HG03039 (cell line): ENCODE results near the gene TPRX1.
"Not testable (repeated sequence)": the region's sequence is repeated elsewhere in the genome, so short reads cannot be mapped to it uniquely, and the experiment has no call there.

ENCODE experiments used
- ATAC-seq: cut with Tn5 transposase; IDR thresholded peaks from one replicate; pipeline ENCODE4 v1.9.1; 2021; ENCODE audit warnings: mild to moderate bottlenecking, moderate library complexity; ENCODE audit not compliant: unreplicated experiment

The TPRX1 gene

DNA sequence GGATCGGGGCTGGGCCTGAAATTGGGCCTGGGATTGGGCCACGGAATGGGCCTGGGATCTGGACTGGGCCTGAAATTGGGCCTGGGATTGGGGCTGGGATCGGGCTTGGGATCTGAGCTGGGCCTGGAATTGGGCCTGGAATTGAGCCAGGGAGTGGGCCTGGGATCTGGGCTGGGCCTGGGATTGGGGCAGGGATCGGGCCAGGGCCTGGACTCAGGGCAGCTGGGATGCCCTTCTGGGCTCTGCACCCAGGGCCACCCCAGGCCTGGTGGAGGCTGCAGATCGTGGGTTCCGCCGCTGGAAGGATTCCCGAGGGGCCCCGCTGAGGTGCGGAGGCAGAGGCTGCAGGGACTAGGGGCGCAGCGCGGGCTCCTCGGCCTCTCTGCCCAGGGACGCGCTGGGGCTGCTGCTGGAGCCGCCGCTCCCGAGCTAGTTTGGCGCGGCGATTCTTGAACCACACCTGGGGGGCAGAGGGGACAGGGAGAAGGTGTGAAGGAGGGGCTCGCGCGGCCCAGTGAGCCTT is 1.8 kb downstream of the TPRX1 start:
- no peak for ATAC-seq

DNA sequence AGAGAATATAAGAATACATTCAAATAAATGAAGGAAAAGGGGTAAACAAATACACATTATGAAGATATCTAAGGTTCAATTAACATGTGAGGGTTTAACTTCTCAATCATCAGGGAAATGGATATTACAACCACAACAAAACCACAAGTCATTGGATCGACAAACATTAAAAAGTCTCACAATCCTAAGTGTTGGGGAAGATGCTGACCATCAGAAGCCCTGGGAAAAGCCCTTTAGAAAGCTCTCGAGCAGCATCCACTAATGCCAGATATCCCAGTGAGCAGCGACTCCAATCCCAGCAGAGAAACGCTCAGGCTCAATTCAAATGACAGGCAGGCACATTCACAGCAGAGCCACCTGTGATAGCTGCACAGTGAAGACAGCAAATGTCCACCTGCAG is 3.1 kb downstream of the TPRX1 start:
- ATAC-seq = no peak

DNA sequence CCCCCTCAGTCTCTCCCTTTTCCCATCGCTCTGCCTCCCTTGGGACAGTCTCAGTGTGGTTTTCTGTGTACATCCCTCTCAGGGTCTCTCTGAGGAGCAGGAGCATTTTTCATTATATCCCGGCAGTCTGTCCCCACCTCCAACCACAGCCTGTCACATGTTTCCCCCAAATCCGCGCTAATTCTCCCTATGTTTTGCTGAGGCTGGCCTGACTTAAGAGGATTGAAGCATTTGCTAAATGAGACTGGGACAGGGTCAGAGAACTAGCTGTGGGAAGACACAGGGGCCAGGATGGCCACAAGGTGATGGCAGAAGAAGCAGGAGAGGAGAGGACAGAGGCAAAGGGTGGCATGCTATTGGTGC is 5.5 kb downstream of the TPRX1 start:
- no peak for ATAC-seq

DNA sequence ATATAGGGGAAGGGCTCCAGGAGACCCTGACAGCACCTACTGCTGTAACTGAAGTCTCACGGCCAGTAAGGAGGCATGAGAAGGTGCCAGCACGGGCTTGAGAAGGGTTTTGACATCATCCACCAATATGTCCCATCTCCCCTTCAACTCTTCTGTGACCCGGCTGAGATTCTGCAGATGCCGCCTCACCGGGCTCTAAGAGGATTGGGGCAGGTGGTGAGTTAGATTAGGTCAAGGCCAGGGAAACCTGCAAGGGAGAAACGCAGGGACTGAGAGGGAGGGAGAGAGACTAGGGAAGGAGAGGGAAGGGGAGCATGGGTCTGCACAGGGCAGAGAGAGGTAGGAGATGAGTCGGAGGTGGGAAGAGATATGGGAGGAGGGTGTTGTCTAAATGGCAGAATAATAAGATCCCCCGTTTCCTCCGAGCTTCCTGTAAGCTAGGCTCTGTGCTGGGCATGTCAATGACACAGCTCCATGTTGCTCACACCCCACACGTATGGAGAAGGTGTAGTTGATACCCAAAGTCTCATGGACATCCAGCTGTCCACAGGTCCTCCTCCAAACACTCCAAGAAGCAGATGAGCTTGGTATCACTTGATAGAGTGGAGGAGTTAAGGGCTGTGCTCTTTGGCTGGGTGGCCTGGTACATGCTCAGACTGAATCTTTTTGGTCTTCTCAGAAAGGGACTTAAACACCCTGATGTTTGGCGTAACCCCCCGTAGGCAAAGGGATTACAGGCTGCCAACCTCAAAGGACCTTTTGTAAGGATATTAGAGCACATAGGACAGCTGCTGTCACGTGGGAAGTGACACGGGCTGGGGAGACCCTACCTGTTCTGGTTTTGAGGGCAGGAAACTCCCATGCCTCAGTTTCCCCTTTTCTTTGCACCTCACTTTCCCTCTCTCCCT is 6.1 kb downstream of the TPRX1 start:
- no peak for ATAC-seq

DNA sequence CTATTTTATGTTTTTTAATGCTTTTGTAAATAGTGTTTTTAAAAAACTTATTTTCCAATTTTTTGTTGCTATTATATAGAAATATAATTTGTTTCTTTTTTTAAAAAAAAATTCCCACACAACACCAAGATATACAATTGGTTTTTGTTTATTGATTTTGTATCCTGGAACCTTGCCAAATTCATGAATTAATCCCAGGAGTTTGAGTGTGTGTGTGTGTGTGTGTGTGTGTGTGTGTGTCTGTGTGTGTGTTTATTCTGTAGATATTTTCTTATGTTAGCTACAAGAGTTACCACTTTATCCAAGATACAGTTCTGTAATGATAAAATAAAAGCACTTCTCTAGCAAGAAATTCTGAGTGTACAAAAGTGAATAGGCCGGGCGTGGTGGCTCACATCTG is 7.6 kb downstream of the TPRX1 start:
- no peak for ATAC-seq

DNA sequence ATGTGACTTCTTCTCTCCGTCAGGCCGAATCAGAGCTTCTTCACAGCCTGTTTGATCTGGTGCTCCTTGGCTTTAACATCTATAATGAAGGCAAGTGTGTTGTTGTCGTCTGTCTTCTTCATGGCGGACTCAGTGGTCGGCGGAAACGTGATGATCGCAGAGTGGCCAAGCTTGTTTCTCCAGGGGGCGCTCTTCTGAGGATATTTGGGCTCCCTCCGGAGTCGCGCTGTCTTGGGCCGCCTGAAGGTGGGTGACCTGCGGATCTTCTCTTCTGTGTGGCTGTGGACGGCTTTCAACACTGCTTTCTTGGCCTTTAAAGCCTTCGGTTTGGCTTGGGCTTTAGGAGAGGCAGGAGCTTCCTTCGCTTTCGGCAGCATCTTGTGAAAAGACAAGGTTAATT is 9.8 kb downstream of the TPRX1 start:
- ATAC-seq = no peak

DNA sequence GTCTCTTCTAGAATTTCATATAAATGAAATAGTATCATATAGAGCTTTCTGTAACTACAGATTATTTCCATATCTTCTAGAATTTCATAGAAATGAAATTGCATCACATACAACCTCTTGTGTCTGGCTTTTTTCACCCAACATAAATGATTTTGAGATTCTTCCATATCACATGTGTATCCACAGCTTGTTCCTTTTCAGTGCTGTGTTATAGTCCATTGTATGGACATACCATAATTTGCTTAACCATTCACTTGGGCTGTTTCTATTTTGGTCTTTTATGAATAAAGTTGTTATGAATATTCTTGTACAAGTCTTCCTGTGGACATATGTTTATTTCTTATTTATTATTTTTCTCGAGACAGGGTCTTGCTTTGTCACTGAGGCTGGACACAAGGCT is 11.7 kb downstream of the TPRX1 start:
- no peak for ATAC-seq

DNA sequence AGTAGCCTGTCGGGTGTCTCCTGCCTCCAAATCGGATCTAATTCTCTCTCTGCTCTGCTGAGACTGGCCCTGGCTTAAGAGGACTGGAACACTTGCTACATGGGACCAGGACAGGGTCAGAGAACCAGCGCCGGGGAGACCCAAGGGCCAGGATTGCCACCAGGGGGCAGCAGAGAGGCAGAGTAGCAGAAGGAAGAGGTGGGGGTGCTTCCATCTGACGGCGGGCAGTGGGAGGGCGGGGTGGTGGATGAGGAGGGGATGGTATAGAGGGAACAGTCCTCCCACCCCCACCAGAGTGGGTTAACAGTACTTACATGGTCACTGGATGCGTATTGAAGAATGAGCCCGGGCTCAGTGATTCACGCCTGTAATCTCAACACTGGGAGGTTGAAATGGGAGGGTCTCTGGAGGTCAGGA is 13.9 kb downstream of the TPRX1 start:
- ATAC-seq = no peak

DNA sequence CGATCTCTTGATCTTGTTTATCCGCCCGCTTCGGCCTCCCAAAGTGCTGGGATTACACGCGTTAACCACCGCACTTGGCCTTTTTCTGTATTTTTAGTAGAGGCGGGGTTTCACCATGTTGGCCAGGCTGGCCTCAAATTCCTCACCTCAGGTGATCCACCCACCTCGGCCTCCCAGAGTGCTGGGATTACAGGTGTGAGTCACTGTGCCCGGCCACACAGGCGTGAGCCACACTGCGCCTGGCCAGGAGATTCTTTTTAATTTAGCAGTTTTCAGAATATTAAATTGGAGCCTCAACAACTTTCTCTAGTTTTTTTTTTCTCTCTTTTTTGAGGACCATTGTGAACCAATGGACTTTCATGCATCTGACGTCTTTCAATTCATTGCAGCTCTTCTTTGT is 14.5 kb downstream of the TPRX1 start:
- ATAC-seq = not testable (repeated sequence)

DNA sequence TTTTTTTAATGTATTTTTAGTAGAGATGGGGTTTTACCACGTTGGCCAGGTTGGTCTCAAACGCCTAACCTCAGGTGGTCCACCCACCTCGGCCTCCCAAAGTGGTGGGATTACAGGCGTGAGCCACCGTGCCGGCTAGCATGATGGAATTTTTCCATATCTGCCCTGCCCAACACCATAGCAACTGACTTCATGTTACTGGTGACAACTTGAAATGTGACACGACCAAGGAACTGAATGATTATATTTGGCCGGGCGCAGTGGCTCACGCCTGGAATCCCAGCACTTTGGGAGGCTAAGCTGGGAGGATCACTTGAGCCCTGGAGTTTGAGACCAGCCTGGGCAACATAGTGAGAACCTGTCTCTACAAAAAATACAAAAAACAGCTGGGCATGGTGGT is 17.0 kb downstream of the TPRX1 start:
- ATAC-seq = not testable (repeated sequence)

DNA sequence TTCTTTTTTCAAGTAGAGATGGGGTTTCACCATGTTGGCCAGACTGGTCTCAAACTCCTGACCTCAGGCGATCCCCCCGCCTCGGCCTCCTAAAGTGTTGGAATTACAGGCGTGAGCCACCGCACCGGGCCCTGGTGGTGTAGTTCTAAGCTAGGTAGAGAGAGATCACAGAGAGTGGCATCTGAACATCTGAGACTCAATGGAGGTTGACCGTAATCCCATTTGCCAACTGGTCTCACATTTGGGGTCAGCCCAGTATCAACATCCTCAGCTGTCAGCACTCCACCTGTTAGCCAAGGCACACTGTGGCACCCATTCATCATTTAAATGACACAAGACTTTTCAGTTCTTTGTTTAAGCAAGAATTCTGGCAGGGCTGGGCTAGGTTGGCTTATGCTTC is 17.8 kb downstream of the TPRX1 start:
- no peak for ATAC-seq

DNA sequence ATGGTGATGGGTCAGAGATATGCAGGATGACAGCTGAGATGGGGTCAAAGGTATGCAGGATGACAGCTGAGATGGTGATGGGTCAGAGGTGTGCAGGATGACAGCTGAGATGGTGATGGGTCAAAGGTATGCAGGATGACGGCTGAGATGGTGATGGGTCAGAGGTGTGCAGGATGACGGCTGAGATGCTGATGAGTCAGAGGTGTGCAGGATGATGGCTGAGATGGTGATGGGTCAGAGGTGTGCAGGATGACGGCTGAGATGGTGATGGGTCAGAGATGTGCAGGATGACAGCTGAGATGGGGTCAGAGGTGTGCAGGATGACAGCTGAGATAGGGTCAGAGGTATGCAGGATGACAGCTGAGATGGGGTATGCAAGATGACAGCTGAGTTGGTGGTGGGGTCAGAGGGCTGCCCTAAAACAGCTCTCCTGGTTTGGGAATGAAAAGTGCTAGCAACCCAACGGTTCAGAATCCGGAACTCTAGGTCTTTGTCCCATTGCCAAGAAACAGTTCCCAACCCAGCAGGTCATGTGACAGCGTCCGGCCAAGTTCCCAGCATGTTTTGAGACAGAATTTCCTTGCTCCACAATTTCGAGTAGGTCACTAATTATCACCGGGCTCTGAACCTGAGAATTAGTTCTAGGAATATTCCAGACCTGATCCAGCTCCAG is 22.6 kb downstream of the TPRX1 start:
- ATAC-seq = no peak

DNA sequence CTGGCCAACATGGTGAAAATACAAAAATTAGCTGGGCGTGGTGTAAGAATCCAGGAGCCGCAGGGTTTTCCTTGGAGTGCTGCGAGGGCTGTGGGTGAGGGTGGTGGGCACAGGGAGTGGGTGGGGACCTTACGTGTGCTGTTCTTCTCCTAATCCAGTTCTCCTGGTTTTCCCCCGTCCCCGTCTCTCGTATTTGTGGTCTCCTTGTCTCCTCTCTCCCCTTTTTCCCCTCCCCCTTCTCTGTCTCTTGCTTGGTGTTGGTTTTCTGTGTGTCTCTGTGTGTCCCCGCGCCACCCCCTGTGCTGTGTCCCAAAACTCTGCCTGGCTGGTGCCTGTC is 24.2 kb downstream of the TPRX1 start:
- ATAC-seq = no peak

DNA sequence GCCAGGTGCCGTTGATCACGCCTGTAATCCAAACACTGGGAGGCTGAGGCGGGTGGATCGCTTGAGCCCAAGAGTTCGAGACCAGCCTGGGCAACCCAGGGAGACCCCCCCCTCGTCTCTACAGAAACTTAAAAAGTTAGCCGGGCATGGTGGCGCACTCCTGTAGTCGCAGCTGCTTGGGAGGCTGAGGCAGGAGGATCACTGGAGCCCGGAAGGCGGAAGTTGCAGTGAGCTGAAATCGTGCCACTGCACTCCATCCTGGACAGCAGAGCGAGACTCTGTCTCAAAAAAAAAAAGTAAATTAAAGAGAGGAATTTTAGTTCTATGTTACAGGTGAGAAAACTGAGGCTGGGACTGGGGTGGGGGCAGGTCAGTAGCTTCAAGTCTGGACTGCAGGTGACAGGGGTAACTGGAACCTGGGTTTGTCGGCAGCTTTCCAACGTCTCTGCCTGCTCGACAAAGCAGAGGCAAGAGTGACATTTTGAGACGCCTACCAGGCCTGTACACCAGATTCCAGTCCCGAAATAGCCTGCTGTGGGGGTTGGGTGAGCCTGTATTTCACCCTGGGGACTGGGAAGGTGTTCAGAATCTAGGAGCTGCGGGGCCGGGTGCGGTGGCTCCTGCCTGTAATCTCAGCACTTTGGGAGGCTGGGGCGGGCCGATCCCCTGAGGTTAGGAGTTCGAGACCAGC is 24.7 kb downstream of the TPRX1 start:
- no peak for ATAC-seq

DNA sequence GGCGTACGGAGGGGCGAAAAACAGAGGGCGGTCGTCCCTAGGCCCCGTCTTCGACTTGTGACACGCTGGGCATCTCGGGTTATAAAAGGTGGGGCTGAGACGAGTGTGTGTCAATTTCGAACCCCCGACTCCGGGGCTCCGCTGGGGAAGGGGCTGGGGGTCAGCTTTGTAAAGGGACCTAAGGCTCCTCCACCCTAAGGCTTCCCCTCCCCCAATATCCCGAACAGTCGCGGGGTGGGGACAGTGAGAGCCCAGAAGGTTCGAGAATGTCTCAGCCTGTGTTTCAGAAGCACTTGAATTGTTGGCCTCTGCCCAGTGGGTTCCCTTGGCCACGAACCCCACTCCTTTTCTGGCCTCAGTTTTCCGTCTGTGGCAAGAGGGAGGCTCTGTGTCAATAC is 25.4 kb downstream of the TPRX1 start:
- ATAC-seq = no peak

DNA sequence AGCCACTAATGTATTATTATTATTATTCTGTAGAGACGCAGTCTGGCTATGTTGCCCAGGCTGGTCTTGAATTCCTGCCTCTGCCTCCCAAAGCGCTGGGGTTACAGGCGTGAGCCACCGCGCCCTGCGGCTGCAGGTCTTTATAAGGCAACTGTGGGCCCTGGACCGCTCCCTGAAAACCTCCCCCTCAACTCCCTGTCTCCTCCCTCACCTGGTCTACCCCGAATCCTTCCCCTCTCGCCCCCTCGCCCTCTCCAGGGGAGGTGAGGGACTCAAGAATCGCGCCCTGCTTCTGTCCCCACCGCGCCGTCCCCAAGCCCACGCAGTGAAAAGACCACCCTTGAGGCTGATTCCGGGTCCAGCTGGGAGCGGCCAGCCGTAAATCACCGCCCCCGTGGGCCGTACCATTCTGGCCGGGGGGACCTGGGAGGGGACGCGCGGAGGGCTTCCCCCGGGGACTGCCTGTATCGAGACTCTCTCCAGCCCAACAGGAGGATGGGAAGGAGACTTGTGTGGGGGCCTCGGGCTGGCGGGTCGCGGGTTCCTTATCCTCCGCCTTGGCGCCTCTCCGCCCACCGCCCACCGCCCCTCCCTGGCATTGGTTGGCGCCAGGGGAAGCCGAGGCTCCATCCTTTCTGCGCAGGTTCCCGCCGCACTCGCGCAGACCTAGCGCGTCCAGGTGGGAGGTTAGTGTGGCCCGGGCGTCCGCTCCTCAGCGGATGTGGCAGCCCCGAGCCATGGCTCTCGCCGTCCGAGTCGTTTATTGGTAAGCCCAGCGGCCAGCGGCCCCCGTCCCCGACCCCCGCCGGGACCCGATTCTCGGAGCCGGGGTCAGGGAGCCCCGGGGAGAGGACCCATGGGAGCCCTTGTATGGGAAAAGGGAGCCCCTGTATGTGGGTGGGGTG is 26.1 kb downstream of the TPRX1 start, which contains the start of gene SELENOW:
TSS of gene SELENOW (plus strand) at position 655 of the 905 bp plus-strand sequence. CDS start at position 738, 83 bp downstream.
- ATAC-seq = peak; percentile 81

DNA sequence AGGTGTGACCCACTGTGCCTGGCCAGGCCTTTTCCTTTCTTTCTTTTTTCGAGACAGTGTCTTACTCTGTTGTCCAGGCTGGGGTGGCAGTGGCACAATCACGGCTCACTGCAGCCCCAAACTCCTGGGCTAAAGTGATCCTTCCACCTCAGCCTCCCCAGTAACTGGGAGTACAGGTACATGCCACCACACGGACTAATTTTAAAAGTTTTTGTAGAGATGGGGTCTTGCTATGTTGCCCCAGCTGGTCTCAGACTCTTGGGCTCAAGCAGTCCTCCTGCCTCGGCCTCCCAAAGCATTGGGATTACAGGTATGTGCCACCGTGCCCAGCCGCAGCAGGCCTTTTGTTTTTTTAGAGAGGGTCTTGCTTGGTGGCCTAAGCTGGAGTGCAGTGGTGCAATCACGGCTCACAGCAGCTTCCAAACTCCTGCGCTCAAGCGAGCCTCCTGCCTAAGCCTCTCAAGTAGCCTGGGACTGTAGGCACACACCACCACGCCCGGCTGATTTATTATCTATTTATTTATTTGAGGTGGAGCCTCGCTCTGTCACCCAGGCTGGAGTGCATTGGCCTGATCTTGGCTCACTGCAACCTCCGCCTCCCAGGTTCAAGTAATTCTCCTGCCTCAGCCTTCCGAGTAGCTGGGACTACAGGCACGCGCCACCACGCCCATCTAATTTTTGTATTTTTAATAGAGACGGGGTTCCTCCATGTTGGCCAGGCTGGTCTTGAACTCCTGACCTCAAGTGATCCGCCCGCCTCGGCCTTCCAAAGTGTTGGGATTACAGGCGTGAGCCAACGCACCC is 26.9 kb downstream of the TPRX1 start:
- ATAC-seq = not testable (repeated sequence)

DNA sequence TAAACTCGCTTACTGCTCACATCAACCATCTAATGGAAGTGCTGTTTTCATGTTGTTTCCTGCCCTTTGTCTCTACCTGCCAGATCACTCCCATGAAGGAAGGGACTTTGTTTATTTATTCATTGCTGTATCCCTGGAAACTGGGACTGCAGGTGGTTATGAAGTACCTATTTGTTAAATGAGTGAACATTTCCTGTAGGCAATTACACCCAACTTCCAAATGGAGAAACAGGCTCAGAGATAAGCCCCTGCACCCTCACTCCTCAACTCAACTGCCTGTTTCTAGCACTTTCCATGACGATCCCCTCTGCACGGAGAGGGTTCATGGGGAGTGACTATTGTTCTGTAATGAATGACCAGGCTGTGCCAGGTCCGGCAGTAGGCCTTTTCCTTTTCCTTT is 27.8 kb downstream of the TPRX1 start:
- no peak for ATAC-seq

DNA sequence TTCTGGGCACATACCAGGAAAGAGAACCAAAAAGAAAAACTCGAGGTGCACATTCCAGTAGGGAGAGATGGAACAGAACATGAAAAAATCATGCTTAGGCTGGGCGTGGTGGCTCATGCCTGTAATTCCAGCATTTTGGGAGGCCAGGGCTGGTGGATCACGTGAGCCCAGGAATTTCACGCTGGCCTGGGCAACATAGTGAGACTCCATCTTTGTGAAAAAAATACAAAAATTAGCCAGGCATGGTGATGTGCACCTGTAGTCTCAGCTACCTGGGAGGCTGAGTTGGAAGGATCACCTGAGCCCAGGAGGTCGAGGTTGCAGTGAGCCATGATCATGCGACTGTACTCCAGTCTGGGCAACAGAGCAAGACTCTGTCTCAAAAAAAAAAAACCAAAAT is 33.1 kb downstream of the TPRX1 start:
- not testable (repeated sequence) for ATAC-seq

DNA sequence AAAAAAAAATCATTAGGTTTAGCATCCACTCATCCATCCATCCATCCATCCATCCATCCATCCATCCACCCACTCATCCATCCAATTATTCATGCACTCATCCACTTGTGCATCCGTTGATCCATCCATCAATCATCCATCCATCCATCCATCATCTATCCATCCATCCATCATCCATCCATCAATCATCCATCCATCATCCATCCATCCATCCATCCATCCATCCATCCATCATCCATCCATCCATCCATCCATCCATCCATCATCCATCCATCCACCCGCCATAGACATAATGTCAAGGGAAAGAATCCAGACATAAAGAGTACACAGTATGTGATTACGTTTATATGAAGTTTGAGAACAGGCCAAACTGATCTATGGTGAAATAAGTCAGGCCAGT is 34.8 kb downstream of the TPRX1 start:
- ATAC-seq = no peak
